Panc1 (cell line): ENCODE data around the gene C3orf70. TPM values are rescaled to one million over a fixed set of nuclear protein-coding genes. Genes with fewer than 3 reads are reported as not detected.

Source experiments
- ATAC-seq: fragments of 200-7000 bp; cut with Tn5 transposase; 2 replicates; pipeline ENCODE4 v1.9.1; 2020; ENCODE audit warnings: mild to moderate bottlenecking, moderate library complexity
- BruUV-seq: library from RNA; stranded (reverse); fragments of 400-500 nt; replicated peaks from 2 replicates; lab custom pipeline; 2021; lab: Mats Ljungman, UMichigan
- CTCF ChIA-PET: fragments of 300-600 bp; sonication (Branson Sonifier 250); formaldehyde crosslinking; loops from one replicate; lab custom pipeline; 2022; ENCODE audit warnings: antibody characterized with exemption; lab: Charles Lee
- POLR2A ChIA-PET: fragments of 300-600 bp; sonication (Branson Sonifier 250); formaldehyde crosslinking; loops from one replicate; lab custom pipeline; 2022; ENCODE audit warnings: antibody characterized with exemption; lab: Charles Lee
- DNase-seq: peaks from one replicate; pipeline ENCODE4 v3.0.0-alpha.2; 2010; ENCODE audit warnings: low read depth, low spot score
- H3K27ac ChIP-seq: 2 replicates; pipeline ENCODE4 v1.5.1; 2011; ENCODE audit warnings: mild to moderate bottlenecking, low read length, inconsistent platforms
- H3K27me3 ChIP-seq: fragments of 200-500 bp; sonication (Bioruptor generic); 2 replicates; pipeline ENCODE4 v1.6.0; 2014; ENCODE audit warnings: low read length, inconsistent platforms; ENCODE audit not compliant: control insufficient read depth, insufficient read depth
- H3K36me3 ChIP-seq: fragments of 200-500 bp; sonication (Bioruptor generic); 2 replicates; pipeline ENCODE4 v1.5.1; 2014; ENCODE audit warnings: inconsistent platforms, mild to moderate bottlenecking, low read length, moderate library complexity; ENCODE audit not compliant: control insufficient read depth, insufficient read depth
- H3K4me1 ChIP-seq: 2 replicates; pipeline ENCODE4 v1.5.1; 2011; ENCODE audit warnings: inconsistent platforms, mild to moderate bottlenecking, low read length, moderate library complexity; ENCODE audit not compliant: control insufficient read depth, insufficient read depth
- H3K4me3 ChIP-seq, 2 experiments: 2 replicates each; pipeline ENCODE4 v1.5.1; 2011 to 2012; ENCODE audit warnings: low read depth in 2 of 2, low read length in 2 of 2, mild to moderate bottlenecking in 2 of 2, inconsistent platforms in 1 of 2, moderate library complexity in 1 of 2
- H3K9me3 ChIP-seq: fragments of 200-500 bp; sonication (Bioruptor generic); 2 replicates; pipeline ENCODE4 v1.5.1; 2014; ENCODE audit warnings: low read depth, mild to moderate bottlenecking, inconsistent platforms, low read length, moderate library complexity; ENCODE audit not compliant: control insufficient read depth, insufficient read depth
- CTCF ChIP-seq: fragments of 450-650 bp; IDR thresholded peaks from 2 replicates; pipeline ENCODE4 v1.5.1; 2017; ENCODE audit warnings: mild to moderate bottlenecking
- POLR2AphosphoS5 ChIP-seq: IDR thresholded peaks from 2 replicates; pipeline ENCODE4 v1.6.1; 2012; ENCODE audit warnings: mild to moderate bottlenecking, low read depth, low read length, moderate library complexity
- SIN3A ChIP-seq: IDR thresholded peaks from 2 replicates; pipeline ENCODE4 v1.6.1; 2012; ENCODE audit warnings: low read depth, mild to moderate bottlenecking, low read length, moderate library complexity, borderline replicate concordance; ENCODE audit not compliant: insufficient read depth
- TCF7L2 ChIP-seq: IDR thresholded peaks from 2 replicates; pipeline ENCODE4 v1.6.1; 2011; ENCODE audit warnings: mild to moderate bottlenecking, low read depth, low read length, inconsistent platforms
- in situ Hi-C: cut with HindIII; loops from 2 replicates; pipeline ENCODE4 v1.10.0; 2016; ENCODE audit warnings: low sequenced_read_pairs, low pct_unique_long_range_greater_than_20kb
- intact Hi-C: fragments of 100-400 bp; cut with micrococcal nuclease; formaldehyde crosslinking; loops from one replicate; pipeline ENCODE4 v1.10.0; 2022; ENCODE audit not compliant: unreplicated experiment
- total RNA-seq: library from RNA; stranded (reverse); gene quantifications from one replicate; pipeline ENCODE4 v1.2.1, GENCODE V29; 2021; ENCODE audit not compliant: unreplicated experiment
- TF ChIP-seq, protein P1 (sequence below), 2 experiments: IDR thresholded peaks; 2 replicates each; pipeline ENCODE4 v1.6.1; 2011 to 2012; ENCODE audit warnings: low read depth in 2 of 2, control low read depth in 1 of 2, low read length in 1 of 2, mild to moderate bottlenecking in 1 of 2, moderate library complexity in 1 of 2; ENCODE audit not compliant: insufficient read depth in 1 of 2

C3orf70 gene
- total RNA-seq, 1 experiment from 2014 or later = 0.10 TPM

DNA sequence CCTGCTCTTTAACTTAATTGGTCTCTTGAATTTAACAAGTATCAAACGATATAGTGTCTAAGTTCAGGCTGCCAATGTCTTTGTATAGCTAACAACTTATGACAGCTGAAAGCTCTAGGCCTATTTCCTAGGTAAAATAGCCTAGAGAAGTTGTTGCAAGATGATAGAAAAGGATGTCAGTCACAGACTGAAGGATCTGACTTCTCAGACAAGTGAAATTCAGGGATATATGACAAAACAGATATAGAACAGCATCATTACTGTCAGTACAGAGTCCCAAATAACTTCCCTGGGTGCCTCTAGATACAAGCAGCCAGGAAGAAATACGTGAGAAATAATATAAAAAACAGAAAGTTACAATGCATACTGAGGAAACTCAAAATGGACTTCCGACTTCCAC is 26.7 kb downstream of the C3orf70 start:
- CTCF ChIA-PET = no interaction called here
- POLR2A ChIA-PET = no interaction called here
- H3K9me3 ChIP-seq = no peaks in the 10 kb centered on the region
- in situ Hi-C loops = no loop called here
- intact Hi-C loops = no loop called here
- DNase-seq = no peak
- no peak for ATAC-seq
- no peak overlapping the region for H3K4me3 ChIP-seq
- 0 out of 2 replicates have a peak, but pooled peaks cover 4% of the 10 kb centered on the region for H3K27me3 ChIP-seq
- TF ChIP-seq, protein P1, sequence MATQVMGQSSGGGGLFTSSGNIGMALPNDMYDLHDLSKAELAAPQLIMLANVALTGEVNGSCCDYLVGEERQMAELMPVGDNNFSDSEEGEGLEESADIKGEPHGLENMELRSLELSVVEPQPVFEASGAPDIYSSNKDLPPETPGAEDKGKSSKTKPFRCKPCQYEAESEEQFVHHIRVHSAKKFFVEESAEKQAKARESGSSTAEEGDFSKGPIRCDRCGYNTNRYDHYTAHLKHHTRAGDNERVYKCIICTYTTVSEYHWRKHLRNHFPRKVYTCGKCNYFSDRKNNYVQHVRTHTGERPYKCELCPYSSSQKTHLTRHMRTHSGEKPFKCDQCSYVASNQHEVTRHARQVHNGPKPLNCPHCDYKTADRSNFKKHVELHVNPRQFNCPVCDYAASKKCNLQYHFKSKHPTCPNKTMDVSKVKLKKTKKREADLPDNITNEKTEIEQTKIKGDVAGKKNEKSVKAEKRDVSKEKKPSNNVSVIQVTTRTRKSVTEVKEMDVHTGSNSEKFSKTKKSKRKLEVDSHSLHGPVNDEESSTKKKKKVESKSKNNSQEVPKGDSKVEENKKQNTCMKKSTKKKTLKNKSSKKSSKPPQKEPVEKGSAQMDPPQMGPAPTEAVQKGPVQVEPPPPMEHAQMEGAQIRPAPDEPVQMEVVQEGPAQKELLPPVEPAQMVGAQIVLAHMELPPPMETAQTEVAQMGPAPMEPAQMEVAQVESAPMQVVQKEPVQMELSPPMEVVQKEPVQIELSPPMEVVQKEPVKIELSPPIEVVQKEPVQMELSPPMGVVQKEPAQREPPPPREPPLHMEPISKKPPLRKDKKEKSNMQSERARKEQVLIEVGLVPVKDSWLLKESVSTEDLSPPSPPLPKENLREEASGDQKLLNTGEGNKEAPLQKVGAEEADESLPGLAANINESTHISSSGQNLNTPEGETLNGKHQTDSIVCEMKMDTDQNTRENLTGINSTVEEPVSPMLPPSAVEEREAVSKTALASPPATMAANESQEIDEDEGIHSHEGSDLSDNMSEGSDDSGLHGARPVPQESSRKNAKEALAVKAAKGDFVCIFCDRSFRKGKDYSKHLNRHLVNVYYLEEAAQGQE (IDR thresholded peaks at IDR 0.05; ENCODE audit: insufficient read depth in 1 of 2, low read depth in 2 of 2, low read length in 1 of 2) = no peak
- no peak for TF ChIP-seq SIN3A
- no peak for TF ChIP-seq TCF7L2
- TF ChIP-seq POLR2AphosphoS5 = no peak
- no peak for TF ChIP-seq CTCF
- no peaks in the 10 kb centered on the region for H3K4me1 ChIP-seq
- BruUV-seq = no TSS peak
- no peaks in the 10 kb centered on the region for H3K36me3 ChIP-seq
- H3K27ac ChIP-seq = no peak overlapping the region

DNA sequence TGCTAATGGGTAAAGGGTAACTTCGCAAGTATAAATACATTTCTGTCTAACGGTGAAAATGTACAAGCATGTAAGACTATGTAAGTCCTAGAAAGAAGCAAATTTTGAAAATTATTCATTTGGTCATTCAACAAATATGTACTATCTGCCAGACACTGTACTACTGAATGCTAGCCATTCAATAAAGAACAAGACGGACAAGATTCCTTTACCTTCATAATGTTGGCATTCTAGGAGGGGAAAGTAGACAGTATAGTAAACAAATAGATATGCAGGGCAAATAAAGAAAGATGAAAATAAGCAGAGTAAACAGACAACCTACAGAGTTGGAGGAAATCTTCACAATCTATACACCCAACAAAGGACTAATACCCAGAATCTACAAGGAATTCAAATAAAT is 32.7 kb downstream of the C3orf70 start:
- ChIA-PET POLR2A (no interaction called here), CTCF (no interaction called here)
- Histone ChIP-seq H3K27me3 (peaks cover 23% of the 10 kb centered on the region), H3K27ac (no peak overlapping the region), H3K4me1 (no peaks in the 10 kb centered on the region), H3K4me3 (no peak overlapping the region), H3K9me3 (no peaks in the 10 kb centered on the region), H3K36me3 (no peaks in the 10 kb centered on the region)
- DNase-seq (no peak), ATAC-seq (no peak)
- in situ Hi-C loops (no loop called here), intact Hi-C loops (no loop called here)
- no TSS peak for BruUV-seq
- TF ChIP-seq SIN3A (no peak), TCF7L2 (no peak), CTCF (no peak), POLR2AphosphoS5 (no peak)
- TF ChIP-seq, protein P1 (IDR thresholded peaks at IDR 0.05; ENCODE audit: insufficient read depth in 1 of 2, low read depth in 2 of 2, low read length in 1 of 2) = no peak
